ENCODE data around the gene MRGPRX1.
"Not testable (repeated sequence)": the region's sequence is repeated elsewhere in the genome, so short reads cannot be mapped to it uniquely, and the experiment has no call there.

The MRGPRX1 gene

DNA sequence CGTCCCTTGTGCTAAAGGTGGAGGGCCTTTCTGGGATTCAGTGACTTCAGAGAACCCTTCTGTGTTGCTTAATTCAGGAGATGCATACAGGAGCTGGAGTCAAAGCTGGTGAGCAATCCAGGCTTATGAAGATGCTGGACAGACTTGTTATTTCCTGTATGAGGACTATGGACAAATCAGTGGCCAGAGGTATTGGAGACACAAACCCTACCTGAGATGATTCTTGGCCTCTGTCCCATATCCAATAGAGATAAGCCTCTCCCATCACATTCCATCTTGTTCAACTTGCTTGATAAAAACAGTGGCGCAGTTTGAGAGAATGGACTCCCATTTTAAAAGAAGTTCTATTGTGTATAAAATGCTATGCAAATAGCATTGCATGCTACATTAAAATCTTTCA lies at the start of gene MRGPRX1:
Gene MRGPRX1 (minus strand): TSS at position 101 of the 400 bp plus-strand sequence. CDS start 4,630 bp downstream, outside the sequence.
- in situ Hi-C loops (cut with MboI; ENCODE audit: low sequenced_read_pairs), result no loop called here

DNA sequence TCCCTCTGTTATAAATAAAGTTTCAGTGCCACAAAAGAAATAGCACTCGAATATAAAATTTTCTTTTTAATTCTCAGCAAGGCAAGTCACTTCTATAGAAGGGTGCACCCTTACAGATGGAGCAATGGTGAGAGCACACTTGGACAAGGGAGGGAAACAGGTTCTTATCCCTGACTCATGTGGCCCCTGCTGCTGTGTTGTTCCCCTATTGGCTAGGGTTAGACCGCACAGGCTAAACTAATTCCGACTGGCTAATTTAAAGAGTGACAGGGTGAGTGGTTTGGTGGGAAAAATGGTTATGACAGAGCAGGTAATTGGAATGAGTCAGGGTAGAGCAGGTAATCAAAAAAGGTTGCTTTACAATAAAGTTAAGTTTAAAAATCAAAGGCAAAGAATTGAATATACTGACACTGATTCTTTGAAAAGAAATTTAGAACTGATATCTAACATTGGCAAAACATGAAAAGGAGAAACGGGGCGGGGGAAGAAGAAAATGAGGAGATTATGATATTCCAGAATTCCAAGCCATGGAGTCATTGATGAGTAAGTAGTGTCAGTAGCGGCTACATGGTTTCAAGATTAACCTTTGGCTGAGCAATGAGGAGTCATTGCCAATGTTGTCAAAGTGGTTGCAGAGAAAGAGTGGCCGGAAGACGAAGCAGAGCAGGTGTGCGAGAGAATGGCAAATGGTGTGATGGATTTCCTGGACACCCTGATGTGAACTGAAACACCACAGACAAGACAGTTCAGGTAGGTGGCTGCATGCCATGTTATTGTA lies 48.4 kb upstream of the MRGPRX1 start:
- in situ Hi-C loops (cut with MboI; ENCODE audit: low sequenced_read_pairs), result no loop called here

DNA sequence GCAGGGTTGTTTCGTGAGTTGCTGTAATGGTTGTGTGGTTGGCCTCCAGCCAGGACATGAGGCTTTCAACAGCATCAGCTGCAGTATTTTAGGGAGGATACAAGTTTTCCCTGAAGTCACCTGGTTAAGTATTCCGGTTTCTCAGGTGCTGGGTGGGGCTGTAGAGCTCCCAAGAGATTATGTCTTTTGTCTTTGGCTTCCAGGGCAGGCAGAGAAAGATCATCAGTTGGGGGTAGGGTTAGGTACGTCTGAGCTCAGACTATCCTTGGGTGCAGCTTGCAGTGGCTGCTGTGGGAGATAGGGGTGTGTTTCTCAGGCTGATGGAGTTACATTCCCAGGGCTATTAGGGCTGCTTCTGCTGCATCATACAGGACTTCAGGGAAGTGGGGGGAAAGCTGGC lies 47.5 kb upstream of the MRGPRX1 start:
- in situ Hi-C loops (cut with MboI; ENCODE audit: low sequenced_read_pairs), result no loop called here

DNA sequence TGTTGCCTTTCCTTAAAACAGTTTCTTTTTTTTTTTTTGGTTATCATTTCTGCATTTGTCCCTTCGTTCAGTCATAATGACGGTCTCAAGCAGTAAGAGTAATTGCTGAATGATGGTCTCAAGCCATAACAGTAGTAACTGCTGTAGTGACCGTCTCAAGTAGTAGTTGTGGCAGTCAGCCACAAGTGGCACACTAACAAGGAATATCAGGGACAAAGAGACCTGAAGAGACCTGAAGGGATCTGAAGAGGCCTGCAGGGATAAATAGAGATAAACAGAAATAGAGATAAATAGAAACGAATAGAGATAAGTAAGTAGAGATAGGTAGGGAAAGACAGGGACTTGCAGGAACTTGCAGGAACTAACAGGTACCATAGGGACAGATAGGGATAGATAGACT lies 42.7 kb upstream of the MRGPRX1 start:
- in situ Hi-C loops (cut with MboI; ENCODE audit: low sequenced_read_pairs), result no loop called here

DNA sequence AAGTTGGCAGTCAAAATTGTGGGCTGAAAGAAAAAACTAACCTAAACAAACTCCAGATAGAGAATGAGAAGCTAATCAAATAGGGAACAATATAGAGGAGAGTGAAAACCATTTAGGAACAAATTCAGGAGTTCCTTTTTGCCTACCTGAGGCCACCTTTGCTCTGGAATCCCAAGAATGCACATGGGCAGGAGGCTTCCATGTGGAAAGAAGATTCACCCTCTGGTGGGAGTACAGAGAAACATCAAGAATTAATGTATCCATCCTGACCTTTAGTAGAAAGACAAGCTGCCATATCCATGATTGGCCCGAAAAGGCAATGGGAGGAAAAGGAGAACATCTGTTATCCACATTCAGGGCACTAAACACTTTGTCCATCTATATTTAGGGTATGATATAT lies 35.0 kb upstream of the MRGPRX1 start:
- in situ Hi-C loops (cut with MboI; ENCODE audit: low sequenced_read_pairs), result no loop called here

DNA sequence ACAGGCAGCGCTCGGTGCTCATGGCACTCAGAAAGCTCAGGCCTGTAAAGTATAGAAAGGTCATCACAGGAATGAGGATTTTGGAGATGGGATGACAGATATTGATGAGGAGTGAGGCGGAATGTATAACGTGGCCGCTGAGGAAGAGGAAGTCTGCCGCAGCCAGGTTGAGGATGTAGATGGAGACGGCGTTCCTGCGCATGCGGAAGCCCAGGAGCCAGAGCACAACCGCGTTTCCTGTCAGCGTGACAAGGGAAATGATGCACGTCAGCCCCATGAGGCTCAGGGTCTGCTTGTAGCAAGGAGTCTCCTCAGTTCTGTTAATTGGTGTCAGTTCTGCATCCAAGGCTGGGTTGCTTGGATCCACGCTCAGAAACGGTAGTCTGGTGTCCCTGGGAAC lies 33.1 kb upstream of the MRGPRX1 start:
- in situ Hi-C loops (cut with MboI; ENCODE audit: low sequenced_read_pairs), result no loop called here

DNA sequence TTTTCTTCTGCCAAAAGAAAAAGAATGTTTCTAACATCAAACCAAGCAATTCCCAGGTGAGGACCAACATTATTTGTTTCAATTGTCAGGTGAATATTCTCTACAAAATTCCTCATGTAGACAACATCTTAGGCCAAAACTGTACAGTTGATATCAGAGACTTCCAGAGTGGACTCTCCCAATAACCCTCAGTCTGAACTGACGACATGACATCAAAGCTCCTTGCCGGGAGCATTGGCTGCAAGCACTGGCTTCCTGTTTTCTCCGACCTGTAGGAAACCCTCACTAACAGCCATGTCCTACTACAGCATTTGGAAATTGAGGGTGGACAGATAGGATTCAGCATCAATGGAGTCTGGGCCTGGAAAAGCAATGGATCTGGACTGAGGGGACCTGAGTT lies 30.5 kb upstream of the MRGPRX1 start:
- in situ Hi-C loops (cut with MboI; ENCODE audit: low sequenced_read_pairs), result no loop called here

DNA sequence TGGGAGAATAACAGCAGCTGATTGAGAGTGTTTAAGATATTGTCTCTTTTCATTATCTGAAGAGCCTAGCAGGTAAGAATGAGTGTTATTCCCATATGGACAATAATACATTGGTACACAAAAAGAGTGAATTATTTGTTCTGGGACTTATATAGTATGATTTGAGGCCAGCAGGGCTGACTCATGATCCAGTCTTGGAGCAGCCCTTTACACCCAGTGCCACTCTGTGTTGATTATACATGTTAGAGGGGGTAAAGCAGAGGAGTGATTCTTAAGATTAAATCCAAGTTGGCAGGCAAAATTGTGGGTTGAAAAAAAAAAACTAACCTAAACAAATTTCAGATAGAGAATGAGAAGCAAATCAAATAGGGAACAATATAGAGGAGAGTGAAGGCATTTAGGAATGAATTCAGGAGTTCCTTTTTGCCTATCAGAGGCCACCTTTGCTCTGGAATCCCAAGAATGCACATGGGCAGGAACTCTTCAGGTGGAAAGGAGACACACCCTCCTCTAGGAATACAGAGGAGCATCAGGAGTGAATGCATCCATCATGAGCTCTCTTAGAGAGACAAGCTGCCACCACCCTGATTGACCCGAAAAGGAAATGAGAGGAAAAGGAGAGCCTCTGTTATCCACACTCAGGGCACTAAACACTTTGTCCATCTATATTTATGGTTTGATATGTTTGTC lies 19.2 kb upstream of the MRGPRX1 start:
- in situ Hi-C loops (cut with MboI; ENCODE audit: low sequenced_read_pairs), result no loop called here

DNA sequence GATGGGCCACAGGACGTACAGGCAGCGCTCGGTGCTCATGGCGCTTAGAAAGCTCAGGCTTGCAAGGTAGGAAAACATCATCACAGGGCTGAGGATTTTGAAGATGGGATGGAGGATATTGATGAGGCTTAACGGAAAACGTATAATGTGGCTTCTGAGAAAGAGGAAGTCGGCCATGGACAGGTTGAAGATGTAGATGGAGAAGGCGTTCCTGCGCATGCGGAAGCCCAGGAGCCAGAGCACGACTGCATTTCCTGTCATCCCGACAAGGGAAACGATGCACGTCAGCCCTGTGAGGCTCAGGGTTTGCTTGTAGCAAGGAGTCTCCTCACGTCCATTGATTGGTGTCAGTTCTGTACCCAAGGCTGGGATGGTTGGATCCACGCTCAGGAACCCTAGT lies 17.4 kb upstream of the MRGPRX1 start:
- in situ Hi-C loops (cut with MboI; ENCODE audit: low sequenced_read_pairs), result no loop called here

DNA sequence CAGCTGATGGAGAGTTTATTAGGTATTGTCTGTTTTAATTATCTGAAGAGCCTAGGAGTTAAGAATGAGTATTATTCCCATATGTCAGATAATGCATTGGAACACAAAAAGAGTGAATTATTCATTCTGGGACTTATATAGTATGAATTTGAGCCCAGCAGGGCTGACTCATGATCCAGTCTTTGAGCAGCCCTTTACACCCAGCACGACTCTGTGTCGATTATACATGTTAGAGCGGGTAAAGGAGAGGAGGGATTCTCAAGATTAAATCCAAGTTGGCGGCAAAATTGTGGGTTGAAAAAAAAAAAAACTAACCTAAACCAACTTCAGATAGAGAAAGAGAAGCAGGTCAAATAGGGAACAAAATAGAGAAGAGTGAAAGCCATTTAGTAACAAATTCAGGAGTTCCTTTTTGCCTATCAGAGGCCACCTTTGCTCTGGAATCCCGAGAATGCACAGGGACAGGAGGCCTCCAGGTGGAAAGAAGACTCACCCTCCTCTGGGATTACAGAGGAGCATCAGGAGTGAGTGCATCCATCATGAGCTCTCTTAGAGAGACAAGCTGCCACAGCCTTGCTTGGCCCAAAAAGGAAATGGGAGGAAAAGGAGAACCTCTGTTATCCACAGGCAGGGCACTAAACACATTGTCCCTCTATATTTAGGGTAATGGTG lies 3.1 kb downstream of the MRGPRX1 start:
- in situ Hi-C loops (cut with MboI; ENCODE audit: low sequenced_read_pairs), result no loop called here

DNA sequence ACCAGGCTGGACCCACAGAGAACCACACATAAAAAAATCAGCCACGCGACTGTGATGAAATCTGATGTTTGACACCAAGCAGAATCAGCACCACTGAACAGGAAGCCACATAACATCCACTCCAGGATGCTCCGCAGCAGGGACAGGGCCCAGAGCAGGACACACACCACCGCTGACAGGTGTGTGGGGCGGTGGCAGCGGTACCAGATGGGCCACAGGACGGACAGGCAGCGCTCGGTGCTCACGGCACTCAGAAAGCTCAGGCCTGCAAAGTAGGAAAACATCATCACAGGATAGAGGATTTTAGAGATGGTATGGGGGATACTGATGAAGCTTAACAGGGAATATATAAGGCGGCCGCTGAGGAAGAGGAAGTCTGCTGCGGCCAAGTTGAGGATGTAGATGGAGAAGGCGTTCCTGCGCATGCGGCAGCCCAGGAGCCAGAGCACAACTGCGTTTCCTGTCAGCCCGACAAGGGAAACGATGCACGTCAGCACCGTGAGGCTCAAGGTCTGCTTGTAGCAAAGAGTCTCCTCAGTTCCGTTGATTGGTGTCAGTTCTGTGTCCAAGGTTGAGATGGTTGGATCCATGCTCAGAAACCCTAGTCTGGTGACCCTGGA lies 4.9 kb downstream of the MRGPRX1 start:
- in situ Hi-C loops (cut with MboI; ENCODE audit: low sequenced_read_pairs), result no loop called here

DNA sequence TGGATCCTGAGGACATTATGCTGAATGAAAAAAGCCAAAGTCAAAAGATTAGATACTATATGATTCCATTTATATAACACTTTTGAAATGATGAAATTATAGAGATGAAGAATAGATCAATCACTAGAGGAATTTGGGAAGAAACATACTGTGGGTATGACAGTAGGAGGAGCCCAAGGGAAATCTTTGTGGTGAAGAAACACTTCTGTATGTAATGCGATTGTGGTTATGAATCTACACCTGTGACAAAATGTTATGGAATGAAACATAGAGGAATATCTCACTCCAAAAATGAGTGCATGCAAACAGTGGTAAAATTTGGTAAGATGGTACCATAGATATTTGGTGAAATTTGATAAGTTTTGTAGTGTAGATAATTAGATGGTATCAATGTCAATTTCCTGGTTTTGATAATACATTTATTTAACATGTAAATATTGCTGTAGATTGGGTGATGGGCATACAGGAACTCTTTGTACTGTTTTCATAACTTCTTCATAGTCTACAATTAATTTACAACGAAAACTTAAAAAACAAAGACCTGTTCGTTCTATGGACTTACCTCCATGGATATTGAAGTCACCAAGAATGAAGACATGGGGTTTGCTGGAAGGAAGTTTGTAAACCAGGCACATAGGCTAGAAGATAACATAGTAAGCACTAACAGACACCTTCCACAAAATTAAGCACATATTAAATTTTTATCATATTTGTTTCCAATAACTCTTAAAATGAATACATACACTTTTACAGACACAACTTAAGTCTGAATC lies 11.5 kb downstream of the MRGPRX1 start:
- in situ Hi-C loops (cut with MboI; ENCODE audit: low sequenced_read_pairs), result no loop called here

DNA sequence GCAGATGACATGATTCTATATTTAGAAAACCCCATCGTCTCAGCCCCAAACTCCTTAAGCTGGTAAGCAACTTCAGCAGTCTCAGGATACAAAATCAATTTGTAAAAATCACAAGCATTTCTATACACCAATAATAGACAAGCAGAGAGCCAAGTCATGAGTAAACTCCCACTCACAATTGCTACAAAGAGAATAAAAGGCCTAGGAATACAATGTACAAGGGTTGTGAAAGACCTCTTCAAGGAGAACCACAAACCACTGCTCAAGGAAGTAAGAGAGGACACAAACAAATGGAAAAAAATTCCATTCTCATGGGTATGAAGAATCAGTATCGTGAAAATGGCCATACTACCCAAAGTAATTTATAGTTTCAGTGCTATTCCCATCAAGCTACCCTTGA lies 13.8 kb downstream of the MRGPRX1 start:
- in situ Hi-C loops (cut with MboI; ENCODE audit: low sequenced_read_pairs), result not testable (repeated sequence)

DNA sequence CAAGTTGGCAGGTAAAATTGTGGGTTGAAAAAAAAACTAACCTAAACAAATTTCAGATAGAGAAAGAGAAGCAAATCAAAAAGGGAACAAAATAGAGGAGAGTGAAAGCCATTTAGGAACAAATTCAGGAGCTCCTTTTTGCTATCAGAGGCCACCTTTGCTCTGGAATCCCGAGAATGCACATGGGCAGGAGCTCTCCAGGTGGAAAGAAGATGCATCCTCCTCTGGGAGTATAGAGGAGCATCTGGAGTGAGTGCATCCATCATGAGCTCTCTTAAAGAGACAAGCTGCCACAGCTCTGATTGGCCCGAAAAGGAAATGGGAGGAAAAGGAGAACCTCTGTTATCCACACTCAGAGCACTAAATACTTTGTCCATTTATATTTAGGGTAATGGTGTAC lies 26.3 kb downstream of the MRGPRX1 start:
- in situ Hi-C loops (cut with MboI; ENCODE audit: low sequenced_read_pairs), result no loop called here

DNA sequence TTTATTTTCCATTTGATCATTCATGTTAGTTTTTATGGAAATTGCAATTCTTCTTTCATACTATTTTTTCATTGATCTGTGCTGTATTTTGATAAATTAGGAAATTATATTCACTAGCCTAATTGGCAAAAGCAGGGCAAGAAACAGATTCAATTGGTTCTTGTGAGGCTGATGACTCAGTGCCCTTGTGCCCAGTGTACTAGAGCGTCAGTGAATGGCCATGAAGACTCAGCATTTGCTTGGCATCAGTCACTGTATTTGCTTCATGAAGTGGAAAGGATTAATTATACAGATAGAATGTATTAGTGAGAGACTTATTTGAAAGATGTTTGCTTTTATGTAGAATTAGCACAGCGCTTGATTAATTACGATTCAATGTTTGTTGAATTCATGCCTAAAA lies 31.8 kb downstream of the MRGPRX1 start:
- in situ Hi-C loops (cut with MboI; ENCODE audit: low sequenced_read_pairs), result no loop called here

DNA sequence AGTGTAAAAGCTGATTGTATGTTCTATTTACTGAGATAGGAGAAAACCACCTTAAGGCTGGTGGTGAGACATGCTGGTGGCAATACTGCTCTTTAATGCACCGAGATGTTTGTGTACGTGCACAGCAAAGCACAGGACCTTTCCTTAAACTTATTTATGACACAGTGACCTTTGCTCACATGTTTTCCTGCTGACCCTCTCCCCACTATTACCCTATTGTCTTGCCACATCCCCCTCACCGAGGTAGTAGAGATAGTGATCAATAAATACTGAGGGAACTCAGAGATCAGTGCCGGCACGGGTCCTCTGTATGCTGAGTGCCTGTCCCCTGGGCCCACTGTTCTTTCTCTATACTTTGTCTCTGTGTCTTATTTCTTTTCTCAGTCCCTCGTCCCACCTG lies 38.6 kb downstream of the MRGPRX1 start:
- in situ Hi-C loops (cut with MboI; ENCODE audit: low sequenced_read_pairs), result not testable (repeated sequence)

DNA sequence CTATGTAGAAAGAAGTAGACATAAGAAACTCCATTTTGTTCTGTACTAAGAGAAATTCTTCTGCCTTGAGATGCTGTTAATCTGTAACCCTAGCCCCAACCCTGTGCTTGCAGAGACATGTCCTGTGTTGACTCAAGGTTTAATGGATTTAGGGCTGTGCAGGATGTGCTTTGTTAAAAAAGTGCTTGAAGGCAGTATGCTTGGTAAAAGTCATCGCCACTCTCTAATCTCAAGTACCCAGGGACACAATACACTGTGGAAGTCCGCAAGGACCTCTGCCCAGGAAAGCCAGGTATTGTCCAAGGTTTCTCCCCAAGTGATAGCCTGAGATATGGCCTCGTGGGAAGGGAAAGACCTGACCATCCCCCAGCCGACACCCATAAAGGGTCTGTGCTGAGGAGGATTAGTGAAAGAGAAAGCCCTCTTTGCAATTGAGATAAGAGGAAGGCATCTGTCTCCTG lies 39.0 kb downstream of the MRGPRX1 start:
- in situ Hi-C loops (cut with MboI; ENCODE audit: low sequenced_read_pairs), result not testable (repeated sequence)

DNA sequence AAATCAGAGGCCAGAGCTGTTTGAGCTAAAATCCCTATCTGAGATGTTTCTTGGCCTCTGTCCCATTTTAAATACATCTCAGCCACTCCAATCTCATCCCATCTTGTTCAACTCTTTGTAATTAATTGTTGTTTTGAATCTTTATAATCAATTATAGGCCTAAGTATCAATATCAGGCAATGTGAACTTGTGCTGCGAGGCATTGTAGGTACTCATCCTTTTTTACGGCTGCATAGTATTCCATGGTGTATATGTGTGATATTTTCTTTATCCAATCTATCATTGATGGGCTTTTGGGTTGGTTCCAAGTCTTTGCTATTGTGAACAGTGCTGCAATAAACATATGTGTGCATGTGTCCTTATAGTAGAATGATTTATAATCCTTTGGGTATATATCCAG lies 47.5 kb downstream of the MRGPRX1 start:
- in situ Hi-C loops (cut with MboI; ENCODE audit: low sequenced_read_pairs), result not testable (repeated sequence)

DNA sequence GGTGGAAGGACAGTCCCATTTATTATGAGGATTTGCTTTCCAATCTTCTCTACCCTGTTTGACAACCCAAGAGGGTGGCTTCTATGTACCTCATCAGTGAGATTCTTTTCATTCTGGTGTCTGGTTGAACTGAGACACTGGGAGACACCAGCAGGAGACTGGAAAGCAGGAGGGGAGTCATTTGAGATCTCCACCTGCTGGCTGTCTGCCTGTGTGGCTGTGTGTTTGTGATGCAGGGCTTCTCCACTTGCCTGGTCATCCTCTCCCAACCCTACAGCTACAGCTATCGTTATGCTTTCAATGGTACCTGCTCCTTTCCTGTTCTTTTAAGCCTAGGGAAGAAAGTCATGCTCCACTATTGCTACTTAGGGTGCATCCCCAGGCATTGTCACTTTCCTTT lies 48.6 kb downstream of the MRGPRX1 start:
- in situ Hi-C loops (cut with MboI; ENCODE audit: low sequenced_read_pairs), result no loop called here
